ENCODE results near the gene MBOAT7.
"Not testable (repeated sequence)": the region's sequence is repeated elsewhere in the genome, so short reads cannot be mapped to it uniquely, and the experiment has no call there.

MBOAT7 gene

DNA sequence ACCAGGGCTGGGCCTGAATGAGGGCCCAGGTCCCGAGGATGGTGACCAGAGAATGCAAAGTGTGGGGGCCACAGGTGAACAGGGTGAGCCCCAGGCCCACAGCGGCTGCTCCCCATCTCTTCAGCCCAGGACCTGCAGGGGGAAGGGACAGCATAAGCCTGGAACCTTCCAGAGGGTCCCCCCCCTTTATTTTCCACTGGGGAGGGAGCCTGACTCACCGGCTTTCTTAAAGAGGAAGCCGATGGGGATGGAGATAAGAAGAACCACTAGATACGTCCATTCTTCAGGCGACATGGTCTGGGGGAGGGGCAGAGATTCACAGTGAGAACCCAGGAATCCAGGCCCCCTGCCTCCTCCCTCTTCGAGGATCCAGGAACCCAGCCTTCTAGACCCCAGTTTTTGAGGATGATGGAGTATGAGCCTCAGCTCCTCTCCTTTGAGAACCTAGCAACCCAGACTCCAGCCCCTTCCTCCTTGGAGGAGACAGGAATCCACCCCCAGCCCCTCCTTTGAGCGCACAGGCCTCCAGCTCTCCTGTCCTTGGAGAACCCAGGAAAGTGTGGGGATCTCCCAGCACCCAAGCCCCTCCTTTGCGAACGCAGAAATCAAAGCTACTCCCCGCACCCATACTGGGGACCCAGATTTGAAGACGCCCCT lies 1.0 kb downstream of the MBOAT7 start:
- DNase-seq: no peak

DNA sequence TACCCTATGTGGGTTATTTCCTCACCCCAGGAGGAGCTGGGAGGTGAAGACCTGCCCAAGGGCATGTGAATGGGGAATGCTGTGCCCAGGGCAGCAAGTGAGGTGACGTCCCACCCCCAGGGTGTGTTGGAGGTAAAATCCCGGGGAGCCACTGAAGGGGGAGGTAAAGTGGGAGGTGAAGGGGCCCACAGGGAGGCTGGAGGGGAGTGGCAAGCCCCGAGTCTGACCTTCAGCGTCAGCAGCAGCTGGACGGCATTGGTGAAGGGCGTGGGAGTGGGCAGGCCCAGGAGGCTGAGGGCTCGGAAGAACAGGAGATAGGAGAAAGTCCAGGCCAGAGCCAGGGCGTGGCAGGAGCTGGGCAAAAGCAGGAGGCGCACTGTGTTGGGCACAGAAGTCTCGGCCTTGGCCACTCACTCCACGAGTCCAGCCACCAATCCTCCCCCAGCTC lies 2.4 kb downstream of the MBOAT7 start:
- DNase-seq: no peak

DNA sequence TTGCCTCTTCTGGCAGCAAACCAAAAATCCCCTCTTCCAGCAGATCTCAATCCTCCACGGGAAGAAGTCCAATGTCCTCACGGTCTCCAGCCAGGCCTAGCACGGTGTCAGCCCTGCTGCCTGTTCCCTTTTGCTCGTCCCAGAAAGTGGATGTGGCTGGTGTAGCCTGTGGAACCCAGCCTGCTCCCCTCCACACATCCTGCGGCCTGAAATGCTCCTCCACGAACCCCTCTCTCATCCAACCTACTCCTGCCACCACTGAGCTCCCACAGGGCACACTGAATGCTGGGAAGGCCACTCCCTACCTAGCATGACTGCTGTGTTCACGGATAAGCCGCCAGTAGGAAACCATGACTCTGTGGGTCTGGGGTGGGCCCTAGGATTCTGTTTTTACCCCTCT lies 3.0 kb downstream of the MBOAT7 start:
- DNase-seq: no peak

DNA sequence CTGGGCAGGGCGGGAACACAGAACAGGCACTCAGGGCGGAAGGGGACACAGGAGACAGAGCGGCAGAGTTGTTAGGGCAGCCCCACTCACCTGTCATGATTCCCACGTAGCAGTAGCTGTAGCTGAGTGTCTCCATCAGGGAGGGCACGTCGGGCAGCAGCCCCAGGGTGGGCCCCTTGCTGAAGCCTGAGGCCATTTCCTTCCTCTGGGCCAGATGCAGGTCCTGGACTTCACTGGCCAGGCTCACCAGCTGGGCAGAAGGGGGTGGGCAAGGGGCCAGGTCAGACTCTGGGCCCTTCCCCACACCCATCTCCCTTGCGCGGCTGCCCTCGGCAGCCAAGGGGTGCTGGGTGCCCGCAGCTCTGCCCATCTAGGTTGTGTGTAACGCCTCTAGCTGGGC lies 5.9 kb downstream of the MBOAT7 start:
- no peak for DNase-seq

DNA sequence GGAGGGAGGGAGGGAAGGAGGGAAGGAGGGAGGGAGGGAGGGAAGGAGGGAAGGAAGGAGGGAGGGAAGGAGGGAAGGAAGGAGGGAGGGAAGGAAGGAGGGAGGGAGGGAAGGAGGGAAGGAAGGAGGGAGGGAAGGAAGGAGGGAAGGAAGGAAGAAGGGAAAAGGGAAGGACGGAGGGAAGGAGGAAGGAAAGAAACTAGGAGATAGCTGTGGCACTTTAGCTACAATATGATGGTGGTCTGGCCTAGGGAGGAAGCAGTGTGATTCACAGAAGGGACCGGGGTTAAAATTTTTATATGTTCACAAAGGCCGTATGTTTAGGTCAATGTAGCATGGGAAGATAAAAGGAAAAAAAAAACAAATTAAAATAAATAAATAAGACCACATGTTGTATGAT lies 7.5 kb downstream of the MBOAT7 start:
- not testable (repeated sequence) for DNase-seq

DNA sequence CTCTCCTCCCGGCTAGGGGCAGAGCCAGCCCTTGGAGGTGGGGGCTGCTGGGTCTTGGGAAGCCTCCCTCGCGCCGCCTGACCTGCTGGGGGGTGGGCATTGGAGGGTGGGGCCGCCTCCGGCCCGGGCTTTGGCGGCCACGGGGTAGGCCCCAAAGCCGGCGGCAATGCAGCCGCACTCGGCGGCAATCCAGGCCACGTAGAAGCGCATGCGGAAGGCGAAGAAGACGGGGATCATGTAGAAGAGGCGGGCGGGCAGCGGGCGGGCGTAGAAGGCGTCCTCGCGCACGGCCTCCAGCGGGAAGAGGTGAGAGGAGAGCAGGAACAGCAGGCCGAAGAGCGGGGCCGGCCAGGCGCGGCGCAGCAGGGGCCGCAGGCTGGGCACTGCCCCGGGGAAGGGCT lies 8.7 kb downstream of the MBOAT7 start:
- DNase-seq: no peak

DNA sequence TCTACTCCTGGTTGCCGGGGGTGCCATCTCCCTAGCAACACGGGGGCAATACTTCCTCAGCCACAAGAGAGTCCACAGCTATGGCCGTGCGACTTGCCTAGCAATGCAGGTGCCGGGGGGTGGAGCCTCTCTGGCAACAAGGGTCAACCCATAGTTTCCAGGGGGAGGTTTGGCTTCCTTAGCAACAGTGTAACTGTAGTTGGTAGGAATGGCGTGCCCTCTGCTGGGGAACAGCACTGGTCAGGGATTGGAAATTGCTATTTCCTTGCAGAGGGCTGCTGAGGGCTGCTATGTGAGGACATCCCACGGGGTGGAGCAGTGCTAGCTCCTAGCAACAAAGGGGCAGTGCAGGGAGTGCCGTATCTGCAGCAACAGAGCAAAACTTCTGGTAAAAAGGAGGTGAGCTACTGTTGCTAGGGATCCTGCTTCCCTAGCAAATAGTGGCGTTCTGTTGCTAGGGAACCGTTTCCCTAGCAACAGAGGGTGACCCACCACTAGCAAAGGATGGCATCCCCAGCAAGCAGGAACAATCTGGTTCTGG lies 9.4 kb downstream of the MBOAT7 start:
- DNase-seq: no peak

DNA sequence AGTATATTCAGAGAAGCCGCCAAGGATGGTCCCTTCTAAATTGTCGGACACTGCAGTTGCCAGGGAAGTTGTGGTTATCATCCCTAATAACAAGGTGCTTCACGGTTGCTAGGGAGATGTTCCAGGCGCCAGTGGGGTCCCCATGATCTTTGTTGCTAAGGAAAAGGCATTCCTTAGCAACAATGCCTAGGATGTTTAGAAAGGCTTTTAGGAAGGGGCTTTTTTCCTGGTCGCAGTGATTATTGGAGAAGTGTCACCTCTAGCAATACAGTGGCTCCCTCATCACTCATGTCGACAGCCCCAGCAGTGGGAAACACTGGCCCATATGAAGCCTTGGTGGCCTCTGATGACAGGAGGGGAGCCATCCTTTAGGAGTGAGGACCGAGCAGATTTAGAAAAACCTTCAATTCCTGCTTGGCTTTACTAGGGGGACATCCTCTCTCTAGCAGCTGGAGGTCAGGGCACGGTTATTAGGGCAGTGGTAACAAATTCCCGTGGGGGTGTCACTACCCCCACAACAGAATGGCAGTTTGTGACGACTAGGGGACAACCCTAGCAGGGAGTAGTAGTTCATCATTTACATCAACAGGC lies 10.0 kb downstream of the MBOAT7 start:
- DNase-seq: no peak

DNA sequence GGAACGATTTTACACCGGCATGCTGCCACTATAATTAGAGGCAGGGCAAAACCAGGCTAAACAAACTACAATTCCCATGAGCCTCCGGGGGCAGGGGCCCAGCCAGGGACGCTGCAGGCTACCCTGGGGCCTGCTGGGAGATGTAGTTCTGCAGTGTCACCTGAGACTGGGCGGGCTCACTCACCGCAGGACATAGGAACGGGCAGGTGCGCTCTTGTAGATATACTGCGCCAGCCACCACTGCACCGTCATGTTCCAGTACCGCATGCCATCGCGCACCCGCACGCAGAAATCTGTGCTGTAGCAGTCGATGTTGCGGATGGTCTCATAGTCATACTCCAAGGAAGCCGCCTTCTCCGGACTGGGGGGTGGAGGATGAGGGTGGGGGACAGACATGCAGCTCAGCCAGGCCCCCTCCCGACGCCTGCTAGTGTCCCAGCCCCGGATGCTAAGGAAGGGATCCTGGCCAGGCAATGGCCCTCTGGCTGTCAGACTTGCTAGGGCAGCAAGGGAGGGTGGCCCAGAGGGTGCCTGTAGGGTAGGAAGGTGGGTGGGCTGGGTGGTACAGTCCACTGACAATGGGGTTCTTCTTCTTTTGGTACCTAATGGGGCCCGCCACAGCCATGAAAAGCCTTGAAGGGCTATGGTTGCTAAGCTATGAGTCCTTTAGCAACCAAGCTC lies 10.7 kb downstream of the MBOAT7 start:
- DNase-seq: peak in 1 of 2 experiments; percentile 29

DNA sequence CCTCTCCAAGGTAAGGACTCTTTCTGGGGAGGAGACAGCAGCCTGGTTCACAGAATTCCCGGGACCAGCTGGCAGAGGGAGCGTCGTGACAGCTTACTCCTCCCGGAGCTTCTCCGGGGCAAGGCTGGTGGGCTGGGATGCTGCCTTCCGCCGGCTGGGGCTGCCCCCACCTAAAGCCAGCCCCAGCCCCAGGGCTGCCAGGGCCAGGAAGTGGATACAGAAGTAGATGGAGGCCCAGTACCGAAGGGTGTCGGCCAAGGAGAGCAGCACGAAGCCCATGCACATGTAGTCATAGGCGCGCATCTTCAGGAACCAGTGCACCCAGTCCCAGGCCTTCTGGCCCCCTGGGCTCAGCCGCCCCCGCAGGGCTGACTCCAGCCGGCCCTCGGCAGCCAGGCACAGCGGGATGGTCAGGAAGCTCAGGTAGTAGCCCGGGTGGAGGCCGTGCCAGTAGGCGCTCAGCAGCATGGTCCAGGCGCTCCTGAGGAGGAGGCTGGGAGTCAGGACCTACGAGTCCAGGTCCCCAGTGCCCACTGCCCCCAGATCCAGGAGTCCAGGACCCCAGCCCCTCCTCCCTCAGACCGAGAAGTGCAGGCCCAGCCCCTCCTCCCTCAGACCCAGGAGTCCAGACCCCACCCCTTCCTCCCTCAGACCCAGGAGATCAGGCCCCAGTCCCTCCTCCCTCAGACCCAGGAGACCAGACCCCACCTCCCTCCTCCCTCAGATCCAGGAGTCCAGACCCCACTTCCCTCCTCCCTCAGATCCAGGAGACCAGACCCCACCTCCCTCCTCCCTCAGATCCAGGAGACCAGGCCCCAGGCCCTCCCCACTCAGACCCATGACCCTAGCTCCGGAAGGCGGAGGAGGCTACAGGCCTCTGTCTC lies 15.2 kb downstream of the MBOAT7 start:
- no peak for DNase-seq

DNA sequence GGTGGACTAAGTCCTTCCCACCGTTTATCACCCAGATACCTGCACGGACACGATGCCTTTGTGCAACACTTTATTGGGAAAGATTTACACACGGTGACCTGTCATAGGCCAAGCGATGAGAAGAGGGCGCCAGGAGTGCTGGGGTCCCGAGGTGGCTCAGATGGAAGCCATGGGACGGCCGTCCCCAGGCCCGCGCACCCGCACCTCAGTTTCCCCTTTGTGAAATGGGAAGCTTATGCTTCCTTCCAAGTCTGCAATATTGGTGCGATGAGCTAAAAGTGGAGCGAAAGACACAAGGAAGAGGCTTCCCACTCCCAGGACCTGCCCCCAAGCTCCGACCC lies 16.1 kb downstream of the MBOAT7 start:
- no peak for DNase-seq

DNA sequence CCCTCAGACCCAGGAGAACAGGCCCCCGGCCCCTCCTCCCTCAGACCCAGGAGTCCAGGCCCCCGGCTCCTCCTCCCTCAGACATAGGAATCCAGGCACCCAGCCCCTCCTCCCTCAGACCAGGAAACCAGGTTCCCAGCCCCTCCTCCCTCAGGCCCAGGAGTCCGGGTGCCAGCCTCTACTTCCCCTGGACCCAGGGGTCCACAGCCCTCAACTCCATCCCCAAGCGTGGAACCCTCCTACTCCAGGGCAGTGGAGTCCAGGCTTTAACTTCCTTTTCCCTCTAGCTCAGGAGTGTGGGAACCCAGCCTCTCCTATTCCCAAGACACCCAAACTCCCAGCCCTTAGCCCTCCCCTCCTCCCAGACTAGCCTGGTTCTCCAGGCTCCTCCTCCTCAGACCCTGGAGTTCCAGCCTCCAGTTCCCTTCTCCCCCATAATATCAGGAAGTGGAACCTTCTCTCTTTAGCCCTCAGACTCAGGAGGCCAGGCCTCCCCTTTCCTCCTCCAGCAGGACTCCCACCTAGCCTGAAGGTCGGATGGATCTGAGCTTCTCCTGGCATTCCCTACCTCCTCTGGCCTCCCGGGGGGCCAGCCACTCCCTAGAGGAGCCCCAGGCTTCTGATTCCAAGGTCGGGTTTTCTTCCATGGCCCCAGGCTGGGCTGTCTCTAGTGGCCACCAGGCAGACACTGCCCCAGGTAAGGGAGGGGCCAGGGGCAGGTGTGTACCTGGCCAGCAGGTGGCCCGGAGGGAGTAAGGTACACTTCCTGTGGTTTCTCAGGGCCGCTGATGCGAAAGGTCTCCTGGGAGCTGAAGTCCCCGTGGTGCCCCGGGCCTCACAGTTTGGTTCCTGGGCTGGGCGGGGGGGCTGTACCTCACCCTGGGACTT lies 16.7 kb downstream of the MBOAT7 start, which contains the start of gene TMC4:
Gene TMC4, minus strand, starts transcription at position 690 of the 888 bp plus-strand sequence. Its CDS starts 43 bp downstream, at position 647.
- DNase-seq: no peak

DNA sequence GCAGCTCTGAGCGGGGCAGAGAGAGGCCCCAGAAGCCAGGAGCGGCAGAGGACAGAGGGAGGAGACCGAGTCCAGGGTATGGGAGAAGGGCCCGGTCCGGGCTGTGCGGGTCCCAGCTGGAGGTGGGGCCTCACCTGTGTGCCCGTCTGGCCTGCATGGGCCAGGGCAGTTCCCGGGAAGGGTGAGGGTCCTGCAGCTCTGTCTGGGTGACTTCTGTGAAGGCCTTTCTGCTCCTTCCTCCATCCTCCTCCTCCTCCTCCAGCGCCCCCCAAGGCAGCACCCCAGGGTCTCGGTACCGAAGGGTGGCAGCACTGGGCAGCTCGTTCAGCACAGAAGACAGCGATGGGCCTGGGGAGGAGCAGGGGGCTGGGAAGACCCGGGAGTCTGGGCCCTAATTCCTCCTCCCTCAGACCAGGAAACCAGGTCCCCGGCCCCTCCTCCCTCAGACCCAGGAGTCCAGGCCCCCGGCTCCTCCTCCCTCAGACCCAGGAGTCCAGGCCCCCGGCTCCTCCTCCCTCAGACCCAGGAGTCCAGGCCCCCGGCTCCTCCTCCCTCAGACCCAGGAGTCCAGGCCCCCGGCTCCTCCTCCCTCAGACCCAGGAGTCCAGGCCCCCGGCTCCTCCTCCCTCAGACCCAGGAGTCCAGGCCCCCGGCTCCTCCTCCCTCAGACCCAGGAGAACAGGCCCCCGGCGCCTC lies 17.5 kb downstream of the MBOAT7 start:
- DNase-seq: not testable (repeated sequence)

DNA sequence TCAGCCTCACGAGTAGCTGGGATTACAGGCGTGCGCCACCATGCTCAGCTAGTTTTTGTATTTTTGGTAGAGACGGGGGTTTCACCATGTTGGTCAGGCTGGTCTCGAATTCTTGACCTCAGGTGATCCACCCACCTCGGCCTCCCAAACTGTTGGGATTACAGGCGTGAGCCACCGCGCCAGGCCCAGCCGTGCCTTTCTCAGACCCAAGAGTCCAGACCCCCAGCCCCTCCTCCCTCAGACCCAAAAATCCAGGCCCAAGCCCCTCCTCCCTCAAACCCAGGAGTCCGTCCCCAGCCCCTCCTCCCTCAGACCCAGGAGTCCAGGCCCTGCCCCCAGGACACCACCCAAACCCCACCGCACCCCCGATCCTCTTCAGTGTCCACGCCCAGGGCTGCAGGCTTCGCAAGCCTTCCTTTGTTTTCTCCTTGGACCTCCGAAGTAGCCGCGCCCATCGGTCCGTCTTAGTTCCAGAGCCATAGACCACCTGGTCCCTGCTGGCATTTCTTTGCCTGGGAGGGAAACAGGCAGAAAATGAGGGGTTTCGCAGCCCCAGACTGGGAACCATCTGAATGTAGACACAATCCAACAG lies 20.1 kb downstream of the MBOAT7 start:
- no peak for DNase-seq

DNA sequence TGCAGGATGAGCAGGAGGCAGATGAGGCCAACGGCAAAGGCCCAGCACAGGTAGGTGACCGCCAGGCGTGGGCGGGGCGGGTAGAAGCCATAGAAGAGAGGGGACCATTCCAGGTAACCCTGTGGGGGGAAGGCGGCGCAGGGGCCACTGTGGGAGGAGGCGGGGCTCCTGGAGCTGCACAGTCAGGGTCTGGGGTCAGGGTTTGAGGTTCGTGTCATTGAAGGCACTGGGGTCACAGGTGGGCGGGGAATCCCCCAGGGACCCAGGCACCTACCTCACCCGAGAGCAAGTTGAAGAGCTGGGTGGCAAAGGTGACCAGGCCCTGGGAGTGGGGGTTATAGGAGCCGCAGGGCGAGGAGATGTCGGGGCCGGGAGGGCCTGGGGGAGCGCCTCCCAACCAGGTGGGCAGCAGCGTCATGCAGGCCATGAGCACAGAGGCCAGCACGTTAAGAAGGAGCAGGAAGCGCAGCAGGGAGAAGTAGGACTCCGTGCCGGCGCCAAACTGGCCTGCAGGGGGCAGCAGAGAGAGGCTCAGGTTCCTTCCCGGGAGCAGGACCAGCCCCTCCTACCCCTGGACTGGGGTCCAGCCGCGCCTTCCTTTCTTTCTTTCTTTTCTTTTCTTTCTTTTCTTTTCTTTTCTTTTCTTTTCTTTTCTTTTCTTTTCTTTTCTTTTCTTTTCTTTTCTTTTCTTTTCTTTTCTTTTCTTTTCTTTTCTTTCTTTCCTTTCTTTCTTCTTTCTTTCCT lies 21.0 kb downstream of the MBOAT7 start:
- DNase-seq: peak; percentile 79 to 88

DNA sequence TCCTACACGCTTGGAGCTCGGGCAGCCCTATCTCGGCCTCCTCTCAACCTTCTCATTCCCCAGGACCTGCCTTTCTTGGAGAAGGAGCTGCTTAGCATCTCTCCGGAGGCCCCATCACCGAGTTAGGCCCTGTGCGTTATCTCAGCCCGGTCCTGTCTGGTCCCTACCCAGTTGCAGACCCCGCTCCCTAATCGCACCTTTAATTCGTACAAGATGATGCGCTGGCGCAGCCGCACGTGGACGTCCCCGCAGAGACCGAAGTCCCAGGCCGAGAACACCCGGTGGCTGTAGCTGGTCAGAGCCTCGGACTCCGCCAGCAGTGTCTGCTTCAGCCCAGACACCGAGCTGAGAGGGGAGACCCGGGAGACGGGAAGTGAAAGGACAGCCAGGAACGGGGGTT lies 24.2 kb downstream of the MBOAT7 start:
- no peak for DNase-seq

DNA sequence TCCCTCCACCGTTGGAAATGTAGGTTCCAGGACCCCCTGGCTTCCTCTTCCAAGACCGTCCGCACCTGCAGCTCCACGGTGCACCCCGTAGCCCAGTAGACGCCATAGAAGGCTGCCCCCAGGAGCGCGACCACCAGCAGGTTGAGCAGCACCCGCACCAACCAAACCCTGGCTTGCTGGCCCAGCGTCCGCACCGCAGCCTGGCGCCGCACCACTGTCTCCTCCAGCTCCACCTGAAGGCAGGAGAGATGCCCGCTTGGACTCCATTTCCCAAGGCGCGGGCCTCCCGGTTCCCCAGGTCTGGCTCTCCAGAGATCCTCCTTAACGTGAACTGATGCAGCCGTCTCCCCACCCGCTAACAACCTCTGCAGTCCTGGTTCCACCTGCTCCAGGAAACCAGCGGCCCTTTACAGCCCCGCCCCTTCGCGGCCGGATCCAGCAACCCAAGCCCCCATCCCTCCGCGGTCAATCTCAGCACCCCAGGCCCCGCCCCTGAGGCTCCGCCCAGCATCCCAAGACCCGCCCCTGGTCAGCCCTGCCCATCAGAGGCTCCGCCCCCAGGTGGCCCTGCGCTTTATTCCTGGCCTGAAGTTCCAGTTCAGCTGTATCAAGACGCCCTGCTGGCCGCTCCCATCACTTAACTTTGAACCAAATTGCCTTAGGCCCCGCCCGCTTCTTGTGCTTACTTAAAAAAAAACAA lies 24.9 kb downstream of the MBOAT7 start:
- DNase-seq: no peak

DNA sequence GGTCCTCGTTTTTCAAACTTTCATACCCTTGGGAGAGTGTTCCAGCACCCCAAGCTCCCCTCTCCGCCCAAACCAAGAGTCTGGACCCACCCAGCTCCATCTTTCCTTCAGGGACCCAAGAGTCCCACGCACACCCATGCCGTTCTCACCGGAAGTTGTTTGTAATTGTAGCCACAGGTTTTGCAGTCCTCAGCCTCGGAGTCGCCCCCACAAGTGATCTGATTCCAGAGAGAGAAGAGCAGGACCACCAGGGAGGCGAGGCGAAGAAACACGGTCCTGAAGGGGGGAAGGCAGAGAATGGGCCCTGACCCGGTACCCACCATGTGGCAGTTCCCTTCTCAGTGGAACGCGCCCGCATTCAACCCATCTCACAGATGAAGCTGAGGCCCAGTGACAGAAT lies 26.5 kb downstream of the MBOAT7 start:
- DNase-seq: no peak

DNA sequence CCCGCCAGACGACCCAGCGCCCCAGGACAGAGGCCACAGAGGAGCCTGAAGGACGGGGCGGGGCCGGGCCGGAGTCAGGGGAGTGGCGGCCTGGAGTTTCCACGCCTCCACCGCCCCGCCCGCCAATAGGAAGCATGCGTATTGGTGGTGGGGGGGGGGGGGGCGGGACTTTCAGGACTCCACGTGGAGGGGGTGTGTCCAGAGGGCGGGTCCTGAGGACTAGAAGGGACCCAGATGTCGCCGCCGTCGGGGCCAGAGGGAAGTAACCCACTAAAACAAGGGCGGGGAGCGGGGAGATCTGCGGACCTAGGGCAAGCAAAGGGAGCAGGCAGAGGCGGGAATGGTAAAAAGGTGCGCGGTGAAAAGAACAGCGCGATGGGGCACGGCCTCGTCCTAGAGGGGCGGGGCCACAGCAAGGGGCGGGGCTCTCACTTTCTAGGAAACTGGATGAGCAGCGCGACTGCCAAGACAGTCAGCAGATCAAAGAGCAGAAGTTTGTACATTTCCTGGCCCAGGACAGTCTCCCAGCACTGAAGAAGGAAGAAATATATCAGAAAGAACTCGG lies 27.1 kb downstream of the MBOAT7 start:
- no peak for DNase-seq
